ENCODE measurements around the gene SPAG6.

Gene SPAG6

DNA sequence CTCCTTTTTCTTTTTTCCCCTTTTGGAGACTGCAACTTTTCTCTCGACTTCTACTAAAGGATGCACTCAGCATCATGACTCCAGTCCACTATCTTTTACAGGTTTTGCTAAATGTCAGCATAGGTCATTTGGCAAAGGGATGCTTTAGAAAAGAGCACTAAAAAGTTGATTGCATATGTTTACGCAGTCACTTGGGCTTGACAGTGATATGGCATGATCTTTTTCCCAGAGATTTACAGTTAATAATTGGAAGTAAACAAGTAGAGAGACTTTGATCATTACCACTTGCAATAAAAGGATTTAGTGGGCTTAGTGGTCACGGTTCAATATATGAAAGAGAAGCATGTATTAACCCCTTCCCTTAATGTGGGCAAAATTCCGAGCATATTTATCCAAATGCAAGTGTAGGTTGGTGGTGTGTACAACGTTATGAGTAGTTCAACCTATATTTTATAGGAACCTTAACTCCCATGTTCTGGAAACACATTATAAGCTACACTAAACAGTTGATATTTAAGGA is 22.6 kb upstream of the SPAG6 start:
- no peak for DNase-seq

DNA sequence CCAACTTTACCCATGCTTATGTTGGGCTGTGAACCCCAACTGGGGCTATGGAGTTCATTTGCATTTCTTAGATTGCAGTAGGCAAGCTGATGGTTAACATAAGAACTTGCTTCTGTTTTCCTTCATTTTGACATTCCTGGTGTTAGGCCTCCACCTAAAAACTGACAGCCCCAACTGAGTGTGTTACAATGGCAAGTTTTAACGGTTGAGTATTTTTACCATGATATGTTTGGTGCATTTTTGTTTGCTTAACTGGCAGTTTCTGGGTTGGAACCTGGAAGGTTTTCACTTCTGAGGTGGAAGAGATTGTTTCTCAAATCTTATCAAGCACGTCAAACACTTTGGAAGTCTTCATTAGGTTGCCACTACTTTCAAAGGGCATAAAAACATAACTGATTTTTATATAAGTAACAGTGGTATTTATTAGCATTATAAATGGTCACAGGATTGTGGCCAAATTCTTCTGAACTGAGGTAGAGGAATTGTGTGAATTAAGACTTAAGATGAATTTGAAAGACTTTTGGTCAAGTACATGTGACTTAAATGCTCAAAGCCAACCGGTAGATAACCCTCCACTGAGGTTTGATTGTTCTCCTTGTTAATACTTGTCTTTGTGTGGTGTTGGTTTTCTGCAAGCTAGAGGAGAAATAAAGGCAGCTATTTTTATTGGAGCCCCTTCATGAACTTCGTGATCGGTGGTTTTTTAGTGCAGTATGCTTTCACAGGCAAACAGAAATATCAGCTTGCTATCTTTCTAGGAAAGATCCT is 21.6 kb upstream of the SPAG6 start:
- DNase-seq = no peak

DNA sequence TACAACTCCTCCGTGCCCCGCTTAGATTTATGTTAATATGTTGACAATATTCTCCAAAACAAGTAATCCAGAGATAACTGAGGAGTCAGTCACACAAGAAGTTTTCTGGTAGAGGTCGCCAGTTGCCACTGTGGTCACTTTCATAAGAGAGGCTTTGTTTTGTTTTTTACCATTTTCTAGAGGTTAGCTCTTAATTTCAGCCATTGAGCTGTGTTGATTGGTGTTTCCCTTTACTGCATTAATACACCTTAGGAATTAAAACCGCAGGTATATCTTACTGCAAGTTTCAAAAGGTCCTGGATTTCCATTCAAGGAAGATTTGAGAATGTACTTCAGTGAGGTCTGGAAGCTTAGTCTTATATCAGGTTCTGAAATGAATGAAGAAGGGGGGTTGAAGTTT is 20.9 kb upstream of the SPAG6 start:
- no peak for DNase-seq

DNA sequence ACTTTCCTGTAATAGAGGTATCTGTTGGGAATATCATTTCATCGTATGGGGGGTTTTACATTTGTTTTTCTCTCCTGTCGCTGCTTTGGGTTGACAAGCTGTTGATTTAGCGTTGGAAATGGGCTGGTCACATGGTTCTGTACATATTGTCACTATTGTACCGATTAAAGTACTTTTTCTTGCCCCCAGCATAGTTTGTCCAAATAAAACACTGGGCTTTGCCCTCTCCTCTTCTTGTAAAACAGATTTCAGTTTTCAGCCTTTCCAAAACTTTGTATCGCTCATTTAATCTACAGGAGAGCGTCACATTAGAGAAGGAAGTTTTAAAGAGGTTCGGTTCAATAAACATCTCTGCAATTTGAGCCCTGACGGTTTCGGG is 20.4 kb upstream of the SPAG6 start:
- no peak for DNase-seq

DNA sequence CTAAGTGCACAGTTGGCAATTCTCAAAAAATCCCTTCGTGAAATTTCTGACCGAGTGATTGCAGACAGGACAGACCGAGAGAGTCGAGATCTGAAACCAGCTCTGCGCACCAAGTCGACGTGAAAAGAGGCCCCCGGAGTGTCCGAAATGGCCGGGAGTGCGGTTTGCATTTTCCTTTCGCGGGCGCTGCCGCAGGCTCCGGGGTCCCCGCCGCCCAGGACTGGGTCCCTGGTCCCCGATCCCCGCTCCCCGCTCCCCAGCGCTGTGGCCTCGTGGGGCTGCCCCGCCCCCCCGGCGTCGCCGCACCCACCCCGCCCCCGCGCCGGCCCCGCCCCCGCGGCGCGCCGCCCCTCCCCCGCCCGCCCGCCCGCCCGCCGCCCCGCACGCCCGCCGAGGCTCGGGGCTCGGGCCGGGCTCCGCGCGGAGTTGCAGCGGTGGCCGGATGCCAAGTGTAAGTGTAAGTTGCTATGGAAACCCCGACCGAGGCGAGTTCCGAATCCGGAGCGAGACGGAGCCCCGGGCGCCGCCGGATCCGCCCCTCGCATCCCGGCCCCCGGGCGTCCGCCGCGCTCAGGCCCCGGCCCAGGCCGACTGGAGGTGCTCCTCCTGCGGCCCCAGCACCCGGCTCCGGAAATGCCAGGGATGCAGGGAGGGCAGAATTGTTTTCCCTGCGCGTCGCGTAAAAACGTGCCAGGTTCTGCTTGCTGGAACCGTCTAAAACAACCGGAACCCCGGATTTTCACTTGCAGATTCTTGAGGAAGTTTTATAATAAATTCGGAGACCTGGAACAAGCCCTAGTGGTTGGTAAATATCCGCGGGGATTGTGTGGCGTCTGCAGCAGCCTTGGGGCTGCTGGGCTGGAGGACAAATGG is 19.8 kb upstream of the SPAG6 start:
- DNase-seq = peak; percentile 43

DNA sequence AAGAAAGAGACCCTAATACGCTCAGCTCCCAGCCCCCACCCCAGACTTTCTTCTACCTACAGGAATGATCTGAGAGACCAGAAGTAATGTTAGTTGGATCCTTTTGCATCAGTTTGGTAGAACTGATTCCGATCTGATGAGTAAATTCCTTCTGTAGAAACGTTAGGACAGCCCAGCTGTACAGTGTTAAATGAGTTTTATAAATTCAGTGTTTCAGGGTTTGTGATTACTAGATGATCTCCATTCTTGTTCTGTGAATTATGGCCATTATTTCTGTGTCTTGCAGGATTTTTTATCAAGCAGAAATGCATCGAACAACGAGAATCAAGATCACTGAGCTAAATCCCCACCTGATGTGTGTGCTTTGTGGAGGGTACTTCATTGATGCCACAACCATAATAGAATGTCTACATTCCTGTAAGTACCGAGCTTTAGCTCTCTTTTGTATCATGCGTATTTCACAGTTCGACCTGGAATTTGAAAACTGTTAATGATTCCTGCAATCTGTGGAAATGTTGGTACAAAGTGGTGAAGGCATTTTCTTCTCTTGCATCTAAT is 19.1 kb upstream of the SPAG6 start:
- DNase-seq = no peak

DNA sequence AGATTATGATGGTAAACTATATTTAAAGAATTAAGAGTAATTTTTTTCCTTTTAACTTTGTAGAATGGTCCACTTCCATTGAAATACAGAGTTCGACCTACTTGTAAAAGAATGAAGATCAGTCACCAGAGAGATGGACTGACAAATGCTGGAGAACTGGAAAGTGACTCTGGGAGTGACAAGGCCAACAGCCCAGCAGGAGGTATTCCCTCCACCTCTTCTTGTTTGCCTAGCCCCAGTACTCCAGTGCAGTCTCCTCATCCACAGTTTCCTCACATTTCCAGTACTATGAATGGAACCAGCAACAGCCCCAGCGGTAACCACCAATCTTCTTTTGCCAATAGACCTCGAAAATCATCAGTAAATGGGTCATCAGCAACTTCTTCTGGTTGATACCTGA is 16.1 kb upstream of the SPAG6 start:
- DNase-seq = no peak

DNA sequence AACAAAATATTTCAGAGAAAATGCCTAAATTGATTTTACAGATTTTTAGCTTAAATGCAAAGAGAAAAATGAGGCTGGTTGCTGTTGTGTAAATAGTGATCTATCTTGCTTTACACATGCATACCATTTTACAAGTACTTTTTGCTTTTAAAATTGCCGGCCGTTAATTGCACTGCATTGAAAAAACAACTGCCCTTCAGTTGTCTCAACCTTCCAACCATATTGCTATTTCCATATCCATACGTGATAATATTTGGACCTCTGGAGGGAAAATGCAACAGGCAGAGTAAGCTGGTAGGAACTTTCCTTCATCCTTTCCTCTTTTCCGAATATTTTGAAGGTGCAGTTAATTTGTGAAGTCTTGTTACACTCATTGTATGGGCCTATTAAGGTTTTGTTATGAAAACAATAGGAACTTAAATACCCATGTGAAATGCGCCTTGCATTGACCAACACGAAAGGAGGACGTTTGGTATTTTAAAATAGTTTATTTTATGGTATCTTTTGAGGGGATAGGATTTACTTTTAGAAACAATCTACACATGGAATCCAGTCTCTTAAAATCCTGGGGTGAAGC is 13.1 kb upstream of the SPAG6 start:
- DNase-seq = no peak

DNA sequence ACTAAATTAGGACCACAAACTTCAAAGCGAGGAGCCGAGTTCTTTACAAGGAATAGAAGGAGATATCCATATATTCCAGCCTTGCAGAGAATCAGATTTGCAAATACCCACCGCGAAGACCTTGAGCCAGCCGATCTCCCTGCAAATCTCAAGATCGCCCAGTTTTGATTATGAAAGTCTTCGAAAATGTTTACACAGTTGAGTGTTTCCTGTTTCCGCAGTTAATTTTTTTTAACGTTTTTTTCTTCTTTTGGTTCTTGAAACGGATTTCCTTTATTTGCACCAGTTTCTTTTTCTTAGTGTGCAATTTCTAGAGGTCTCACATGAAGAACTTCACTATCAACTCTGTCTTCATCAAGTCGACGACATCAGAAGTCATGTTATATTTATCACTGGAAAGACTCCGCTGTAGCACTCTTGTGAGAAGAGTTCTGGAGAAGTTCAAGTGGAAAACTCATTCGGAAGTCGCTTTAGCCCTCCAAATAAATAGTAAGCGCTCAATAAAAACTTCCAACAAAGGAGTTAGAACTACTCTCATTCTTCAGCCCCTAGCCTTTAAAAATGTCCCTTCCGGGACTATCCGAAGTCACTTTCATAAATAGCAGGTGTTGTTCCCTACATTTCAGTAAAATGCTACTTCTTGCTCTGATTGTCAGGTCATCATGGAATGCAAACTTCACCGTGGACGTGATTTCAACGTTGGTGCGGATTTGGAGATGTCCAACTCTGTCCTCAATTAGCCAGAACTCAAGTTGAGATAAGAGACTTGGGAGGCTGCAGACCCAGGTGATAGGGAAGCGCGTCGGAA is 11.9 kb upstream of the SPAG6 start:
- DNase-seq = no peak

DNA sequence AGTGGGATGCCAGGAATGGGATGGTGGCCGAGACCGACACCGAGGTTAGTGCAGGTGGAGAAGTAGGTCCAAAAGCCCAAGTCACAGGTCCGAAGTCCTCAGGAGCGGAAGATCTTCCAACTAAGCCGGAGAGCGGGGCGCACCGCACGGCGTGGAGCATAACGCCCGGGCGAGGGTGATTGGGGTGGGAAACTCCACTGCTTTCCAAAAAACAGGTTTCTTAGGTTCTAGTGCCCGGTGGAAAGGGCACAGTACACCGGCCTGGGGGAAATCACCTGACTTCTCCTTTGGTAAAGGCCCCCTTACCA is 11.4 kb upstream of the SPAG6 start:
- DNase-seq = no peak

DNA sequence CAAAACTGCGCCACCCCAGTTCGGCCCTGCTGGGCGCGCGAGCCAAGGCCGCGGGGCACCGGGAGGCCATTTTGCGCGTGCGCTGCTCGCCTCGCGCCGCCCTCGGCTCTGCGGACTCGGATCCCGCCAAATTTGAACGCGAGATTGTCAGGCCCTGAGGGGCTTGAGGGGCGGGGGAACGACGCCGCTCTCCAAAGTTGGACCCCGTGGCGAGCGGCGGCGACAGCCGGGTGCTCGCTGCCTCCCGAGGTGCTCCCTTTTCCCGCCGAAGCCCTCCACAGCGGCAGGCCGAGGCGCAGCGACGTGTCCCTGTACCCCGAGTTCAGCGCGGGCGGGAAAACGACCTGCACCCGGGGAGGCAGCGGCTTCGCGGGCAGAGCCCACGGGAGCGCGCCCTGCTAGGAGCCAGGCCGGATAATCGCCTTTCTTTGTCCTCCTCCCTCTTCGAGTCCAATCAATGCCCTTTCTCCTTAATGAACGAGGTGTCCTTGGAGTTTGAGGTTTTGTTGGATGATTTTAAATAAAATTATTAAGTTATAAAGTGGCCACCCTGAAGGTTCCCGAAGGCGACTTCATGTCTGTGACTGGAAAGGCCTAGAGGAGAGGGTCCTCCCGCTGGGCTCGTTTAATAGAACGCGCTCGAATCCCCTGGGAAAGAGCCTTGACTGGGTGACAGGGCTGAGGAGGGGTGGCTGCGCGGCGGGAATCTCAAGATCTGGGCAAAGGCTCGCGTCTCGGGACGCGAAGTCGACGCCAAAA is 10.7 kb upstream of the SPAG6 start:
- DNase-seq = no peak

DNA sequence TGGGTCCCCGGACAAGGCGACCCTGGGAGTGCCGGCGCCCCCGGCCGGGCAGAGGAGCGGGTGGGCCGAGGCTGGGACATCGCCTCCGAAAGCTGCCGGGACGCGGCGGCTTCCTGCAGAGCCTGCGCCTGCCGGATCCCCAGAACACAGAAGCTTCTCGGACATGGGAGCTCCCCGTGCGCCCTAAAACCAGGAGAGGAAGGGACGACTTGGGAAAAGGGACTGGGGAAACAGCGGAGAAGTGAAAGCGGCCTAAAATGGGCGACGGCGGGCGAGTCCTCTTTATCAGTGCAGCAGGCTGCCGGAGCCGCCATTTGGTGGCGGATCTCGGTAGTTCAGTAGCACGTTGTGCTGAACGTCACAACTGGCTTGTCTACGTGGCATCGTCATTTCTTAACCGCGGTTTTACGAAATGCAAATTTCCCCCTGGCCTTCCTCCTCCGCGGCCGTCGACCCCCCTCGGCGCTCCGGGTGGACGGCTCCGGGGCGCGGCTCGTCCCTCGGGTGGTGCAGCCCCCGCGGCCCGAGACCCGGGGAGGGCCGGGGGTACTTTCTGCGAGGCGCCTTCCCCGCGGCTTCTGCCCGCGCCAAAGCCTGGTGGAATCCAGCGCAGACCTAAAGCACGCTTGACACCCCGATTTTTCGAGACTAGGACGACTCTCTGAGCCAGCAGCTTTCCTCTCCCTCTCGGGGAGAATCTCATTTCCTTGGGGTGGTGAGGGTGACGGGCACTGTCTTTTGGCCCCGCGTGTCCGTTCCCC is 9.9 kb upstream of the SPAG6 start:
- no peak for DNase-seq

DNA sequence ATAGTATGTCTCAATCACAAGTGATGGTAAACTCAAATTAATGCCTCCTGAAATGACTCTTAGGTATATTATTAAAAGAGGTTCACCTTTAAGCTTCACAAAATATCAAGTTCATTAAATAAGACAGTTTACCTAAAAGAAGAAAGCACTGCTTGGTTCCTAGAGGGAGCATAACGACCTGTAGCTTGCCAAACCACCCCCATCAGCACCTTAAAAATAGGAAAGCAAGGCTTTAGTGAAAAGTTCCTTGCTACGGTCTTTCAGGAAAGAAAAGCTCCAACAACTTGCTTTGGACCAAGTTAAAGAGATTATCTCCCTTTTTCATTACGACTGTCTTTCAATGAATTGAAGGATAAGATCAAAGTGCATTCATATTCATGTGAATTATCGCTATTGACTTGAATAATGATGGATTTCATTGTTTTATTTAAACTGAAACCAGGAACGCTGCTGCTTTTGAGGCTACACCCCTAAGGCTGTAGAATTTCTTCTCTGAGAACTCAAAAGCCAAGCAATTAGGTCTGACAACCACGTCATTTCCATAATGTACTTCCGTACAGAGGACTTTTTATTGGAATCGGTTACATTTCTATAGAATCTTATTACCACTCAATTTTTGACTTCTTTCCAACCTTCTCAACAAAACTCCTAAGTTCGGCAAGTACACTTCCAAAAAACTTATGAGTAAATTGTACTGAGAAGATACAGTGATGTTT is 7.0 kb upstream of the SPAG6 start:
- DNase-seq = peak; percentile 26

DNA sequence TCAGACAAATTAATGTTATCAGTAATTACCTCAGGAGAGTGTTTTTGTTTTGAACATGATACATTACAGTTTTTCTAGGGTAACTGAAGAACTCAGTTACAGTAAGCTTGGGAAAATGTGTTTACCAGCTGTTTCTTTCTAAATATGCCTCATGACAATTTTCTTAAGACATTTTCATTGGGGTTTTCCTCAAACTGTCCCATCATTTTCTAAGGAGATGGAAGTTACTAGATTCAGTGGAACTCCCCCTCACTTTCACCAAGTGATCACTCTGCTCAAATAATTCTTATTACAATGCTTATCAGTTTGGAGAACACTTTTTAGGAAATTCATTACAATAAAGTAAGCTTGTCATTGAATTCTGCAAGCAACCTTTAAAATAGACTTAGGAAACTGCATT is 6.4 kb upstream of the SPAG6 start:
- no peak for DNase-seq

DNA sequence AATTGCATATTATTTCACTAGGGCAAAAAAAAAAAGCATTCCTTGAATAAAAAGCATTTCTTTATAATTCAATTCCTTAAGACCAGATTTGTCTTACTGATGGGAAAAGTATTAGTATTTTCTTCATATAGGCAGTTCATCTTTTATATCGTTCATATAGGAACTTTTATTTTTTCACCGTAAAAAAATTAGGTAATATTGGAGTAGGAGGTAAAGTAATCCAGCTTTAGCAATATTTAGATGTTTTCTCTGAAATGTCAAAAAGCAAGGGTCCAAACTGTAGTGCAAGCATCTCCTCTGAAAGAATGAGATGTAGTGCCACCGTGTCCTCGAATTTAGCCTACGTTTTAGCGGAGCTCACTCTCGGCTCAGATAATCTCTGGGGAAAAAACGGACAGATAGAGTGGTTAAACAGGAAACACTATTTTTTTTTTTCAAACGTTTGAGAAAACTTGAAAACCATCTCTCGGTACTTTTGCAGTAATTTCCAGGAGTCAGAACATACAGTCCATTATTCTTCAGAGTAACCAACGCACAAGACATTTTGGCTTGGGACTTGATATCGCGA is 5.5 kb upstream of the SPAG6 start:
- DNase-seq = no peak

DNA sequence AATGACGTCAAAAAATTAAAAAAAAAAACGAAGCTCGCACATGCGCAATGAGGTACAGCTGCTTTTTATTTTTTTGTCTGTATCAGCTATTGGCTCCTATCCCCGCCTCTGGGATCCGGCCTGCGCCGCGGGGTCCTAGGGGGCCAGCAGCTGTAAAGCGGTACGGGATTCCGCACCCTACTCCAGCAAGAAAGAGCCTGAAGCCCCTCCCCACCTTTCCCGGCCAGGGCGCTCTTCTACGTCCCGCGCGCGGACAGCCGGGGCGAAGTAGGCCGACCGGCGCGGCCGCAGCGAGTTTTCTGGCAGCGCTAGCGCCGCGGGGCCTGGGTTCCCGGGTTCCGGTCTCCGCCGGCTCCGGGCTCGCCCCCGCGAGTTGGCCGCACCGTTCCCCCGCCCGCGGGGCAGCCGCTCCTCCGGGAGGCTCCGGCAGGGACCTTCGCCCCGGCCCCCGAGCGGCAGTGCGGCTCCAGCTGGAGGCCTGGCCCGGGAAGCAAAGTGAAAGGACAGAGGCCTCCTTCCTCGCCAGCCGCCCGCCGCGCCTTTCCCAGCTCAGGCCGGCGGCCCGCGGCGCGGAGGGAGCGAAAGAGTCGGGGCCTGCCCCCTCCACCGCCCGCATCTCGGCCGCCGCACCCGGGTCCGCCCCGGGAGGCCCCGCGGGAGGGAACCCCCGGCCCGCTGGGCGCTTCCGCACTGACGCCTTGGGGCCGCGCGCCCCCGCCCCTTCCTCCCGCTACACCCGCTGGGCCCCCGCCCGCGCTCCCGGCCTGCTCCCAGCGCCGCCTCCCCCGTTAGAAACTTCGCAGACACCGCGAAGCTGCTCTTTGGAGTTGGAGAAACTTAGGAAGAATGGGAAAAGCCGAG is 4.7 kb upstream of the SPAG6 start:
- peak; percentile 38 for DNase-seq

DNA sequence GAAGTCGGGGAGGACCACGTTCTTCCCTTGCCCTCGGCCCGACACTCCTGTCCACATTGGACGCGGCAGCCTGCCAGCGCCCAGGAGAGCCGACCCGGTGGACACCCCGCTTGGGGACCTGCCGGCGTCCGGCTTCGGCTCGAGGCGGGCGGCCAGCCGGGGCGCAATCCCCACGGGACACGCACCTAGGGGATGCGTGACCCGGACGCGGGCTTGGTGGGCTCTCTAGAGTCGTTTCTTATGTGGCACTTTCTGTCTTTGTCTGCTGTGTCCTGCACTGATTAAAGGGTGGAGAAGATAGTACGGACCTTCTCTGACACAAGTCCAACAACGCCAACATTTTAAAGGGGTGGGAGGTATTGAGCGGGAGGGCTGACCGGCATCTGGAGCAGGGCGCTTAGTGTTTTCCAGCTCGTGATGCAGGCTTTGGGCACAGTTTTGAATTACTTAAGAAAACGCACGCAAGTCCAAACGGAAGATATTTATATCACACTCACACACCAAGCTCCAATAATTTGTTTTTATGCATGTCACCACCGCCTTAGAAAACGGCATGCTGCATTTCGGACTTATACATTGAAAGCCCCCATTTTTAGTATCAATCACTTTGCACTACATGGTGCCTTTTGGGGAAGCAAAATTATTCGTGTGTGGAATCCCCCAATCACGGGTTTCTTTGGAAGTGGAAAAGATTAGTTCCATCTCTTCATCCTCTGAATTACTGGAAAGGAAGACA is 3.9 kb upstream of the SPAG6 start:
- DNase-seq = peak; percentile 16

DNA sequence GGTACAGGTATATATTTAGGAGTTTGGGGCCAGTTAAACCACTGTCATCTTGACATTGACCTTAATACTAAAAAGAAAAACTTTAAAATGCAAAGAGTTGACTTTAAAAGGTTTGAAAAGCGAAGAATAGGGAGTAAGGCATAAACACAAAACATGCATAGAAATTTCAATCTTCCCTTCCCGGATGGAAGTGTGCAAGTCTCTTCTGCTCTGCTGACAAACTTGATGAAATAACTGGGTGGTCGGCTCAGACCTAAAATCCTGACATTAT is 3.4 kb upstream of the SPAG6 start:
- DNase-seq = no peak

DNA sequence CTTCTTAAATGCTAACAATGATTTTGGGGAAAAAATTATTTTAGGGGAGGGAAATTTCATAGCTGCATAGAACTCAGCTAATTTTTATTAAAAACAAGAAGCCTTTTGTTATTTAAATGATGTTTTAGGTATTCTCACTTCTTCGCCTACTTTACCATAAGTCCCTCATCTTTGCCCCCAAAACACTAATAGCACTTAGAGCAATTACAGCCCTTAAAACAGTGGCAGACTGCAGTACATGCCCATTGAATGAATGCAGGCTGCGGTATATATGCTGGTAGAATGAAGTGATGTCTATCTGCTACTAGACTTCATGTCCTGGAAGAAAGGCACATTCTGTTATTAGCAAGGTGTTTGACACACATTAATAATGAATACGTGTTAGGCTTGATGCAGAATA is 2.9 kb upstream of the SPAG6 start:
- DNase-seq = peak; percentile 52

All from KG1 (cell line).